Right renal pelvis (tissue), 4 donors: ENCODE measurements around the gene PRSS33. TPM values are rescaled to one million over a fixed set of nuclear protein-coding genes. Genes with fewer than 3 reads are reported as not detected.

Experiments used
- DNase-seq, 4 donors: peaks; one replicate each; pipeline ENCODE4 v3.0.0-alpha.2; 2013; ENCODE audit warnings: low read depth in 4 of 4, low spot score in 3 of 4, missing footprints in 1 of 4
- polyA plus RNA-seq, 4 donors: library from polyadenylated mRNA; unstranded; fragments of 120-200 nt; gene quantifications; one replicate each; pipeline ENCODE4 v1.2.1, GENCODE V29; 2013; ENCODE audit not compliant: insufficient read length in 4 of 4

Gene PRSS33
- polyA plus RNA-seq, 4 donors: 0.17 to 0.51 (median 0.36) TPM

DNA sequence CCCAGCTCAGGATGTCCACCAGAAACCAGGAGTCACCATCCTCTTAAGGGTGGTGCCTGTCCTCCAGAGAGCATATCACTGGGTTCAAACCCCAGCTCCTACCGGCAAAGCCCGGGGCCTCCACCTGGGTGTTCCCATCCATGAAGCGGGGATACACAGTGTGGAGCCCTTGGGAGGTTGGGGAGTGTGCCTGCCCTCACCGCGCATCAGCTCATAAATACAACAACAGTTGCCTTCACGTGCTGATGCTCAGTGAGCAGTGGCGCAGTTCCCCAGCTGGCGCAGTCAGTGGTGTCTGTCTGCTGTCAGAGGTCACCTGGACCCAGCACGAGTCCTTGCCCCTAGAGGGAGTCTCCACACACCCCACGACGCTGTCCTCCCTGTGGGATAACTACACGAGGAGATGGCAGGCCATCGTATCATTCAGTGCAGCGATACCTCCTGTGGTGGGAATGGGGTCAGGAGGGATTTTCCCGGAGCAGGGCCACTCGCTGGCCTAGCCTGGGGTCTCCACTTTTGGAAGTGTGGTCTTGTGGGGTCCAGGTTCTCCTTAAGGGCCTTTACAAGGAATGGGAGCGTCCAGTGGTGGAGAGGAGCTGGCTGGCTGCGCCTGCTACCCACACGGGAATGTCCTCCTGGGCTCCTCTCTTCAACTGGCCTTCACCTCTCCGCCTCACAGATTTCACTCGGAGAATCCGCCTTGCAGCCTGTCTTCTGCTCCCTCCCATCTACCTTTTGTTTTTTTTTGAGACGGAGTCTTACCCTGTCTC is 8.0 kb downstream of the PRSS33 start:
- no peak for DNase-seq

DNA sequence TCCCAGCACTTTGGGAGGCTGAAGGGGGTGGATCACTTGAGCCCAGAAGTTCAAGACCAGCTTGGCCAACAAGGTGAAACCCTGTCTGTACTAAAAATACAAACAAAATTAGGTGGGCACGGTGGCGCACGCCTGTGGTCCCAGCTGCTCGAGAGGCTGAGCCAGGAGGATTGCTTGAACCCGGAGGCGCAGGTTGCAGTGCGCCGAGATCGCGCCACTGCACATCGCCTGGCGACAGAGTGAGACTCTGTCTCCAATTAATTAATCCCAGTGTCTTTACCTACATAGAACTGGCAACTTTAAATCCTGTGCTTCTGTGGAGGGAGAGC is 8.8 kb downstream of the PRSS33 start:
- no peak for DNase-seq

DNA sequence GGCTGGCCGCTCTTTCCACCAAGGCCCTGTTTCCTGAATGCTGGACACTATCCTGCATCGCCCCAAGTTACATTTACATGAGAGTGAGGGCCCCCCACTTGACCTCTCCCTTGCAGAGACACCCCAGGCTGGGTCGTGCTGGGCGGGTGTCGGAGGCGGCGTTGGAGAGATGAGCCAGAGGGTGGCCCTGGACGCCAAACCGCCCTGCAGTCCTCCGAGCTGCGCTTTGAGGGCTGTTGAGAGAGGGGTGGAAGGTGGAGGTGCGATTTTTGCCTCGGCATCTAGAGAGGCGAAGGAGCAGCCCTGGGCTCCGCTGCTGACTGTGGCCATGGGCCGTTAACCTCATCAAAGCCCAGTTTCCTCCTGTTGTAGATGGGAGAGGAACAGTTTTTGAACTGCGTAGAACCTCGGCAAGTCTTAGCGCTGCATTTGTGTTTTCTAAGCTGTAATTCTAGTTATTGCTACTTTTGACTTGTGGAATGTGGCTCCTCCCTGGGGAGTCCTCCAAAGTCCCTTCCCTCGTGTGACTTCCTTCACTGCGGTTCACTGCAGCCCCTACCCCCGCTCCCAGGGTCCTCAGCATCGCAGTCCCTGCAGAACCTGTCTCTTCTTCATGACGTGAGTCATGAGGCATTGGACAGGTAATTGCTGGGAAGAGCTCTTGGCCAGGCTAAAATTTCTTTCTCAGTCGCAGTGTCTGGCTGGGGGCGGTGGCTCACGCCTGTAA is 9.3 kb downstream of the PRSS33 start:
- peak in 3 of 4 donors; percentile 24 to 49 (median 31) for DNase-seq

DNA sequence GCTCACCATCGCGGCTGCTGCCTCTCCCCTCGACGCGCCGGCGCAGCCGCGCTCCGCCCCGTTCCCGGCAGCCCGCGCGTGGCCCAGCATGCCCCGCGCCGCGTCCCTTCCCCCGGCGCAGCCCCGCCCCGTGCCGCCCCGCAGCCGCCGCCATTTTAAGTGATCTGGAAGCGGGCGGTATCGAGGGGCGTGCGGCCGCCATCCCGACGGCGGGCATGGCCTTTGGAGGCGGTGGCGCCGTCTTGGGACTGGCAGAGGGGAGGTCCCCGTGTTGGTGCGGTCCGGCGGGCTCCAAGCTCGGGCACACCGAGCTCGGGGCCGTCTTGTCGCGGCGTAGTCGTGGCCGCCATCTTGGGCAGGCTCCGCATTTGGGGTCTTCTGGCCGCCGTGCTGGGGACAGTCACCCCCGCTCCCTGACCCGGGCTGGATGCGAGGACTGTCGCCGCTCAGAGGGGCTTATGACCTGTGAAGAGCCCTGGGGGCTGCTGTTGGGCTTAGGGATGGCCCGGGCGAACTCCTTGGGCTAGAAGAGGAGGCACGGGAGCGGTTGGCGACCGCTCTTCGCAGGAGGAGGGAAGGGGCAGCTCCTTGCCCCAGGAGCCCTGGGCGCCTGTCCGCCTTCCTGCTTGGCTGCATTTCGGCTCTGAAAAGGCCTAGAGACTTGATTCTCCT is 10.0 kb downstream of the PRSS33 start, which contains the start of gene ELOB:
Gene ELOB, minus strand, starts transcription at position 50 of the 672 bp plus-strand sequence. Its CDS starts 41 bp downstream, at position 9.
- DNase-seq: peak; percentile 70 to 85 (median 78)

DNA sequence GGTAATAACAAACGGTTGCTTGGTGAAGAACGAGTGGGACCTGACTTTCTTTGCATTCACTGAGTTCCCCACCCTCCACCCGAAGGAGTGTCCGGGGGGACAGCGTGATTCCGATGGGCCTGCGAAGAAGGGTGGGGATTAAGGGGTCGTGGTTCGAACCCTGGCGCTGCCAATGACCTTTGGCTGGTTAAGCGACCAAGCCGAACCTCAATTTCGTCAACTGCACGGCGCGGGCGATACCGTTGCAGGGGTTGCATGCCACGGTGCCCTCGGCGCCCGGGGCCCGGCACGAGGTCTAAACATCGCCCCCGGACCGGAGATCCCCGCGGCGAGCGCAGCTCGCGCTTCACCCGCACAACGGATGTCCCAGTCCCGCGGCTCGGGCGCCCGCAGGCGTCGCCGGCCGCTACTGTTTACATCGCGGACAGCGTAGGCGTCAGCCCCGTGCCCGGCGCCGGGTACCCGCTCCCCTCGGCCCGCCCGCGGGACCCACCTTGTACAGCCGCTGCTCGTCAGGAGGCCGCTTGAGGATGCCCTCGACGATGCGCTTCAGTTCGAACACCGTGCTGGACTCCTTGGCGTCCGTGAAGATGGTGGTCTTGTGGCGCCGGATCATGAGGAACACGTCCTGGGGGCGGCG is 10.7 kb downstream of the PRSS33 start:
- no peak for DNase-seq

DNA sequence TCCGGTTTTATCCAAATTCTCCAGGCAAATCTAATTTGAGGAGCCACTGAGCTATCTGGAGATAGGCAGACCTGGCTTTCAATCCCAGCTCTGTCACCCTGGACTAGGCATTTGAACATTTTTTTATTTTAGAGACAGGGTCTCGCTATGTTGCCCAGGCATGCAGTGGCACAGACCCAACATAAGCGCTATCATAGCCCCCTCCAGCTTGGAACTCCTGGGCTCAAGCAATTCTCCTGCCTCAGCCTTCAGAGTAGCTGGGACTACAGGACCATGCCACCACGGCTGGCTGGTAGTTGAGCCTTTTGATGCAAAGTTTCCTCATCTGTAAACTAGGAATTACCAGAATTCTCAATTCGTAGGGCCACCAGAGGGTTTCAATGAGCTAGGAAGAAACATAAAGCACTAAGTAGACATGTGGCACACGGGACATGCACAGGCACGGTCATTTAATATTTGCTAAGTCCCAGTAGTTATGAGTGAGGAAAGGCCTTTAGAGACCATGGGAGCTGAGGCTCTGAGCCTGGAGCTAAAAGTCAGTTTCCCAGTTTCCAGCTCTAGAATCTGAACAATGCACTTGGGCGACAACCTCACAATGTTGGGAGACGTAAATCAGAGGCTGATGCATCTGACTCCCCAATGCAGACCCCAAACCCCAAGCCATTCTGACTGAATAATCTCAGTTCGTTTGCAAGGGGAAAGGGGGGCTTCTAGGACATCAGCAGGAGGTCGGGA is 11.4 kb downstream of the PRSS33 start:
- DNase-seq: no peak

DNA sequence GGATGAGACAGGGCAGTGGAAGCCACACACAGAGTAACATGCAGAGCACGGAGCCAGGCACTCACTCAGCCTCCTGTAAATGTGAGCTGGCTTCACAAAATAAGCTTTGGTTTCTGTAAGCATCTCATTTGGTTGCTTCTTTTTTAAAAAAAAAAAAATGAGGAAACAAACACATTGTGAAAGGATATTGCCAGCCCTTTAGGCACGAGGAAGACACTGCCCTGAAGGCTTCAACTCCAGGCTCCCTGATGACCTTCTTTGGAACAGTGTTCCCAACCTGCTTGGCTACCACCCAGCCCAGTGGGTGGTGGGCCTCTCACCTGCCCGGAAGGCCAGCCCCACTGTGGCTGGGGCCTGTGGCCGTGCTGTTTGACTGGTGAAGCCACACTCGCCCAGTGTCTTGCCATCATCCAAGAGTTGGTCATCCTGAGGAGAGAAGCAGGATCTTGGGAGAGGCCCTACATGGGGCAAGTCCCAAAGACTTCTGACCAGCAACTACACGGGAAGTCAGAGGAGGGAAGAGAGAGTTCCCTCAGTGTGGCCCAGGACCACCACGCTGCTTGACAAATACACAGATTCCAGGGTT is 12.1 kb downstream of the PRSS33 start:
- no peak for DNase-seq

DNA sequence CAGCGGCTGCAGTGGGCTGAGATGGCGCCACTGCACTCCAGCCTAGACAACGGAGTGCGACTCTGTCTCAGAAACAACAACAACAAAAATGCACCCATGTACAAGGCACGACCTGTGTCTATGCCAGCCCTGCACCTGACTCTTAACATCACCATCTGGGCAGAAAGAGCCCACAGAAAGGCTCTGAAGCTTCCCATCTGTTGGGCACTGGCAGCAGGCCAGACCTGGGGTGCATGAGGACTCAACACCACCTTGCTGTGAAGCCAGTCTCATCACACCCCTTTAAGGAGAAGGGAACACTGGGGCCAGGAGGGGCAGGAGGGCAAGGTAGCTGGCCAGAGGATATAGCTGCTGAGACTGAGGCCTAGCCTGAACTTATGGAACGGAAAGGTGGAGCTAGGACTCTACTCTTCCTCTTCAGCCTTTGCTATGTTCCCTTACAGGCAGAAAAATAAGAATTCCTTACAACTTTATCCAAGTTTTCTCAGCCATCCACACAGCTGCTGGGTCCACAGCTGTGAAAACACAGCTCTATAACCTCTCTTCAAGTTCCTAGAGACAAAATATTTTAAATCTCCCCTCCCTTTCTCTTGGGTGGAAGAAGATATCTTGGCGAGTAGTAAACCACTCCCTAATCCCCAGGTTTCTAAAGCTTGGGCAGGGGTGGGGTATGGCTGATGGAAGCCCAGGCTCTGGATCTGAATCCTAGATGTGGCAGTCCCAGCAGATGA is 13.0 kb downstream of the PRSS33 start:
- DNase-seq: no peak

DNA sequence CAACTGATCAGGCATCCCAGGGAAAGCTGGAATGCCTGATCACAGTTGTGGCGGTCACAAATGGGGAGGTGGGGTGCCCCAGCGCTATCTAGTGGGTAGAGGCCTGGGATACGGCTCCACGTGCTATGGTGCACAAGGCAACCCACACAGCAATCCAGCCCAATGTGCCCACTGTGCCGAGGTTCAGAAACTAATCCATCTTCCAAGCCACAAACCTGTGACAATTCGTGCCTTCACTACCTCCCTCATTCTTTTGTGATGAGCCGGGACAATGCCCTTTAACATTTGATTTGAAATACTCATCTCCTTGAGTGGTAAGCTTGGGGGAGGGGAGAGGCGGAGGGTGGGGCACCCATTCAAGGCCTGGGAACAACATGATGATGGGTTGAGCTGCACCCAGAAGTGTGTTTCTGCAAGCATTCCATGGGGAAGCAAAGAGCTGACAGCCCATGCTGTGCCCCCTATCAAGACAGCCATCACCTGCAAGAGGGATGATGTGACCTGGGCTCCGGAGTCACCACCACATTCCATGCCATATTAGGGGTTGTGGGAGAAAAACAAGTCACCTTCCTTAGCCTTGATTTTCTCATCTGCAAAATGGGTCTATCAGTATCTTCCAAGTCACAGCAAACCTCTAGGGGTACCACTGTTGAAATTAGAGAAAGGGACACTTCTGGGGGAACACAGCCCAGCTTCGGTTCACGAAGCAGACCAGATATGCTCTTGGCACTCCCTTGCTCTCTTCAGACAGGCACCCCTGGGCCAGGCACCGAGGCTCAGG is 14.0 kb downstream of the PRSS33 start:
- no peak for DNase-seq

DNA sequence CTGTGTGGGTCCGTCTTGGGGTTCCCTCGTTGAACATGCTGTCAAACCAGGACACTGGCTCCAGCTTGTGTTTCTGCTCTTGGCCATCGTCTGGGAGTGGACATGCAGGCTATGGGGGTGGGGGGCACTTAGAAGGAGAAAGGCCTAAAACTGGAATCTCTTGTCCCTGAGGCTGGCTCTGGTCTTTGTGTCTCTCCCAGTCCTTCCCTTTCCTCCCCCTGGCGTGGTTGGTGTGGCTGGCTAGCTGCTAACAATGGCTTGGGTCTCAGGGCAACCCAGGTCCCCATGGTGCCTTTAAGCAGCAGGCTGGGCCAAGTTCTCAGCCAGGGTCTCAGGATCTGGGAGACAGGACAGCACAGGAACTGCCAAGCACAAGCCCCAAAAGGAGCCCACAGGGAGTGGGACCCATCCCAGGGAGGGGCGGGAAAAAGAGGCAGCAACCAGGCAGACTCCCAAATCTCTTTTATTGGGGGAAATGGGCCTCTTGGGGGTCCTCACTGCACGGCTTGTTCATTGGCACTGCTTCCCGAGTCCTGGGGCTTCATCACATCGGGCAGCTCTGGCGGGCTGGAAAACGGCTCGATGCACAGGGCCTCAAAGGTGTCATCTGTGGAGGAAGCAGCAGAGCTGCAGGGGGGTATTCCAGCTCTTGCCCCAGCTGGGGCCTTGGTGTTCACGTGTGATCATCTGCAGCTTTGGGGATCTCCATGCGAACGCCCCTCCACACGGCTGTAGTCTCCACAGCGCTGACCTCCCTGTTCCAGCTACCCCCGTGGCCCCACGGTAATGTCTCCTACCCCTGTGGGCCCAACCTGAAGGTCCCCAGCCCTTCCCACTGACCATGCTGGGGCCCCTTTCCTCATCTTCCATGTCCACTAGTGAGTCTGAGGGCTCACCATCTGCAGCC is 15.6 kb downstream of the PRSS33 start:
- DNase-seq: no peak

DNA sequence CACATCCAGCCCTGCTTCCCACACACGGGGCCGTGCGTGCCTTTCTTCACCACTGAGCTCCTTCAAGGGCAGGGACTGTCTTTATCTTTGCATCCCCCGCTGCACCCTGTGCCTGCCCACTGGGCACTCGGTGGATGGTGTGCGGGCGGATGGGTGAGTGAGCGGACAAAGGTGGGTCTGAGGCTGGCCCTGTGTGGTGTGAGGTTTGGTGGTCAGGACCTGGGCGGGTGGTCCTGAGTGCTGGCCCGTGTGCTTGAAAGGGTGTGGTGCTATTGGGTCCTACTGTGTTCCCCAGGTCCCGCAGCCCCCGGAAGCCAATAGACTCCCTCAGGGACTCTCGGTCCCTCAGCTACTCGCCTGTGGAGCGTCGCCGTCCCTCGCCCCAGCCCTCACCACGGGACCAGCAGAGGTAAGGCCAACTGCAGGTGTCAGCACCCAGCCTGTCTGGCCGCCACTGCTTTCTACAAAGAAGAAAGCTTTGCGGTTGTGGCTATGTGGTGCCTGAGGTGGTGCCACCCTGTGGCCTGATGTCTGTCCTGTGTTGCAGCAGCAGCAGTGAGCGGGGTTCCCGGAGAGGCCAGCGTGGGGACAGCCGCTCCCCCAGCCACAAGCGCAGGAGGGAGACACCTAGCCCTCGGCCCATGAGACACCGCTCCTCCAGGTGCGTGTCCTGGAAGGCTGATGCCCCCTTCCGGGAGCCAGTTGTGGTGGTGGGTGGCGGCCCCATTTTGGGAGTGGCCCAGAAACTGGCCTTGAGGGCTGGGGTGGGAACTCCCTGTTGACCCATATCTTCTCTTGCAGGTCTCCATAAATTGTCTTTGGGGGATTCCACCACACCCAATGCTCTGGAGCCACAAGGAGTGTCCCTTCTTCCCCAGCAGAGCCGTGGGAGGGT is 17.1 kb downstream of the PRSS33 start:
- DNase-seq: no peak

DNA sequence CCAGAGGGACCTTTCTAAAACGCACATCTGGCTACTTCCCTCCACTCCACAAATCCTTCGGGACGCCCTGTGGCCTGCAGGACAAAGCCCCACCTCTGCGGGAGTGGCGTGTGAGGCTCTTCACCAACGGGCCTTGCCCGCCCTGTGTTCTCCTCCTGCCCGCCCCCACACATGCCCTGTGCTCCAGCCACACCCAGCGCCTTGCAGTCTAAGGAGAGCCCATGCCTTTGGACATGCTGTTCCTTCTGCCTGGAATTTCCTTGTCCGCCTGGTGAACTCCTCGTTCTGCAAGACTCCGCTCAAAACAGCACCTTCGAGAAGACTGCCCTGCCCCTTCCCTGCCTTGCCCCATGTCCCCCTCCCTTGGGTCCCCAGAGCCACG is 17.7 kb downstream of the PRSS33 start:
- DNase-seq: no peak

DNA sequence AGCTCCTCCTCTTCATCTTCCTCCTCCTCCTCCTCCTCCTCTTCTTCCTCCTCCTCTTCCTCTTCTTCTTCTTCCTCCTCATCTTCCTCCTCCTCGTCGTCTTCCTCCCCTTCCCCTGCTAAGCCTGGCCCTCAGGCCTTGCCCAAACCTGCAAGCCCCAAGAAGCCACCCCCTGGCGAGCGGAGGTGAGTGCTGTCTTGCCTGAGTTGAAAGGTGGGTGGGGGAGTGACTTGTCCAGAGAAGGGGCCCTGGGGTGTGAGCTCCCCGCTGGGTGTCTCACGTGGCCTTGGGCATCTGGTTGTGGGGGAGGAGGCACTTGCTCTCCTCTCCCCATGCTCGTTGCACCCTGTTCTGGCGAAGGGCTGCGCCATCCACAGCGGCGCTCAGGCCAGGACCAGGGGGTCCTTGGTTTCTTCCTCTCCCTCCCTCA is 18.2 kb downstream of the PRSS33 start:
- DNase-seq: no peak

DNA sequence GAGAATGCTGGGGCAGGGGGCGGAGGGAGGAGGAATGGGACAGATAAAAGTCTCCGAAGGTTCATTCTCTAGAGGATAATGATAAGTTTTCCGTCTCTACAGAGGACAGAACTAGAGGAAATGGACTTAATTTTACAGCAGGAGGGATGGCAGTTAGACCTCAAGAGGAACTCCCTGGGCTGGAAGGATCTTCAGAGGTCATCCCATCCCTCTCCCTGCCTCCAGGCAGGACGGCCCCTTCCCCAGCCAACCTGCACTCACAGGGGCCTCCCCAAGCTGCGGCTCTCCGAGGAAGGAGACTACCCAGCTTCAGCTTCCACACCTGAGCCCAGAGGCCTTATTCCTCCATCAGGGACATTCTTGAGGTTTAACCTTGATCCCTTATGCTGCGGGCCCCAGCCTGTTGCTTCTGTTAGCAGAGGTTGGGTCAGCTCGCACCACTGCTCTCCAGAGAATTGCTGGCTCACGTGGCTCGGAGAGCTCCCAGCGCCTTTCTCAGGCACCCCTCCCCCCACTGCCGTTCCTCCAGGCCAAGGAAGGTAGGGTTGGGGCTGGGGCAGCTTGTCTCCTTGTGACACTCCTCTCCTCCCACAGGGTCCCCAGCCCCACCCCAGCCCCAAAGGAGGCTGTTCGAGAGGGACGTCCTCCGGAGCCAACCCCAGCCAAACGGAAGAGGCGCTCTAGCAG is 18.8 kb downstream of the PRSS33 start:
- DNase-seq: no peak

DNA sequence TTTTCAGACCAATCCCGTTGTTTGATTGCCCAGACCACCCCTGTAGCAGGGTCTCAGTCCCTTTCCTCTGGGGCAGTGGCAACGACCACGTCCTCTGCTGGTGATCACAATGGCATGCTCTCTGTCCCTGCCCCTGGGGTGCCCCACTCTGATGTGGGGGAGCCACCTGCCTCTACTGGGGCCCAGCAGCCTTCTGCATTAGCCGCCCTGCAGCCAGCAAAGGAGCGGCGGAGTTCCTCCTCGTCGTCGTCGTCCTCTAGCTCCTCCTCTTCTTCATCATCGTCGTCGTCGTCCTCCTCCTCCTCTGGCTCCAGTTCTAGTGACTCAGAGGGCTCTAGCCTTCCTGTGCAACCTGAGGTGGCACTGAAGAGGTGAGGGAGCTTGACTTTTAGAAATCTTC is 19.5 kb downstream of the PRSS33 start:
- DNase-seq: no peak

DNA sequence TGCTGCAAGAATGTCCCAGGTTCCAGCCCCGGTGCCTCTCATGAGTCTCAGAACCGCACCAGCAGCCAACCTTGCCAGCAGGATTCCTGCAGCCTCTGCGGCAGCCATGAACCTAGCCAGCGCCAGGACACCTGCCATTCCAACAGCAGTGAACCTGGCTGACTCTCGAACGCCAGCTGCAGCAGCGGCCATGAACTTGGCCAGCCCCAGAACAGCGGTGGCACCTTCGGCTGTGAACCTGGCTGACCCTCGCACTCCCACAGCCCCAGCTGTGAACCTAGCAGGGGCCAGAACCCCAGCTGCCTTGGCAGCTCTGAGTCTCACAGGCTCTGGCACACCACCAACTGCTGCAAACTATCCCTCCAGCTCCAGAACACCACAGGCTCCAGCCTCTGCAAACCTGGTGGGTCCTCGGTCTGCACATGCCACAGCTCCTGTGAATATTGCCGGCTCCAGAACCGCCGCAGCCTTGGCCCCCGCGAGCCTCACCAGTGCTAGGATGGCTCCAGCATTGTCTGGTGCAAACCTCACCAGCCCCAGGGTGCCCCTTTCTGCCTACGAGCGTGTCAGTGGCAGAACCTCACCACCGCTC is 20.1 kb downstream of the PRSS33 start:
- DNase-seq: no peak
